ENCODE data around the gene SOS2. TPM values are rescaled to one million over a fixed set of nuclear protein-coding genes. Genes with fewer than 3 reads are reported as not detected.

The SOS2 gene
- total RNA-seq, 1 experiment from 2014 or later, result 9.9 TPM

DNA sequence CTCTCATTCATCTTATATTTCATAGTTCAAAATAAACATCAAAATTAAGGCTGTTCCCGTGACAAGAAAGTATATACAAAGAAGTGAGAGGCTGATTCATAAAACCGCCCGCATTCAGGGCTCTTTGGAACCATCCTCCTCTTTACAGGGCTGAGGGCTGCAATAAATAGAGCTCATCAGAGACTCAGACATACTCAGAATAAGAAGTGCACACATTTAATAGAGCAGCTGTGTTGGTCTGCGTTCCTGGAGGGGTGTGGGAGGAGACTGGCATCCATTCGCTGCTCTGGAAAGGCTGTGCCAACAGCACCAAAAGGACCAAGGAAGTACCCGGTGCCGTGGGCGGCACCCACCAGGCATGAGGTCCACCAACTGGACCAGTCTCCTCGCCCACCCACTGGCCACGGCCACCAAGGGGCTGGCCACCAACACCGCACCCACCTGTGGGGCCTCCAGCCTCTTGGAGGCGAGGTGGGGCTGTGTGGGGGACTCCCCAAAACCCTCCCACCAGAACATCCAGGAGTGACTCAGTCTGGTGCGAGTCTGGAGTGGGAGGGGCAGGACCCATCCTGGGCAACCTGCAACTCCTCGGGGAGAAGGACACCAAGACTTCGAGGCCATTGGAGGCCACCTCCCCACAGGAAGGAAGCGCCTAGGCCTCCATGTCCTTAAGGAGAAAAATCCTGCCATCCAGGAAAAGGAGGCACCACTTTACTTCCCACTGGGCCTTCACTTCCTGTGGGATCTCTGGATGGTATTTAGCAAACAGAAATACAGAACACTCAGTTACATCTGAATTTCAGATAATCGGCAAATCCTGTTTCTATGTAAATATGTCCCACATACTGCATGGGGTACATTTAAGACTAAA lies 147.7 kb downstream of the SOS2 start:
- H3K9ac ChIP-seq (ENCODE audit: low read length), result no peak overlapping the region
- H3K27ac ChIP-seq (ENCODE audit: low read length), result no peak overlapping the region
- H3K9me3 ChIP-seq (ENCODE audit: low read length), result no peaks in the 10 kb centered on the region
- no peaks in the 10 kb centered on the region for H4K20me1 ChIP-seq (ENCODE audit: low read length)
- CTCF ChIA-PET, result no interaction called here
- BruUV-seq (replicated peaks), result no TSS peak
- no peak overlapping the region for H3K4me2 ChIP-seq (ENCODE audit: low read length)
- TF ChIP-seq EZH2 (IDR thresholded peaks at IDR 0.05; ENCODE audit: low read length, unreplicated experiment) (no peak), EZH2phosphoT487 (IDR thresholded peaks at IDR 0.05; ENCODE audit: borderline replicate concordance, low read length) (no peak)
- TF ChIP-seq, protein P1, sequence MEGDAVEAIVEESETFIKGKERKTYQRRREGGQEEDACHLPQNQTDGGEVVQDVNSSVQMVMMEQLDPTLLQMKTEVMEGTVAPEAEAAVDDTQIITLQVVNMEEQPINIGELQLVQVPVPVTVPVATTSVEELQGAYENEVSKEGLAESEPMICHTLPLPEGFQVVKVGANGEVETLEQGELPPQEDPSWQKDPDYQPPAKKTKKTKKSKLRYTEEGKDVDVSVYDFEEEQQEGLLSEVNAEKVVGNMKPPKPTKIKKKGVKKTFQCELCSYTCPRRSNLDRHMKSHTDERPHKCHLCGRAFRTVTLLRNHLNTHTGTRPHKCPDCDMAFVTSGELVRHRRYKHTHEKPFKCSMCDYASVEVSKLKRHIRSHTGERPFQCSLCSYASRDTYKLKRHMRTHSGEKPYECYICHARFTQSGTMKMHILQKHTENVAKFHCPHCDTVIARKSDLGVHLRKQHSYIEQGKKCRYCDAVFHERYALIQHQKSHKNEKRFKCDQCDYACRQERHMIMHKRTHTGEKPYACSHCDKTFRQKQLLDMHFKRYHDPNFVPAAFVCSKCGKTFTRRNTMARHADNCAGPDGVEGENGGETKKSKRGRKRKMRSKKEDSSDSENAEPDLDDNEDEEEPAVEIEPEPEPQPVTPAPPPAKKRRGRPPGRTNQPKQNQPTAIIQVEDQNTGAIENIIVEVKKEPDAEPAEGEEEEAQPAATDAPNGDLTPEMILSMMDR (conservative IDR thresholded peaks at IDR 0.05; ENCODE audit: low read depth, low read length), result no peak
- H3K27me3 ChIP-seq (ENCODE audit: low read length), result no peaks in the 10 kb centered on the region
- H3F3A ChIP-seq (ENCODE audit: low read length, unreplicated experiment), result no peaks in the 10 kb centered on the region
- ATAC-seq (no peak), DNase-seq (no peak)
- H3K79me2 ChIP-seq (ENCODE audit: low read length), result no peaks in the 10 kb centered on the region
- H2AFZ ChIP-seq (ENCODE audit: low read length), result no peak overlapping the region
- H3K4me3 ChIP-seq (ENCODE audit: low read length), result no peak overlapping the region
- H3K36me3 ChIP-seq (ENCODE audit: low read depth, low read length), result no peaks in the 10 kb centered on the region
- H3K9me2 ChIP-seq (replicated peaks; ENCODE audit: low read length), result no peaks in the 10 kb centered on the region
- intact Hi-C loops (cut with micrococcal nuclease), result no loop called here
- H3K4me1 ChIP-seq (ENCODE audit: insufficient read depth, low read length), result 0 out of 2 replicates have a peak, but pooled peaks cover 4% of the 10 kb centered on the region
- POLR2A ChIA-PET (ENCODE audit: unreplicated experiment), result no interaction called here

DNA sequence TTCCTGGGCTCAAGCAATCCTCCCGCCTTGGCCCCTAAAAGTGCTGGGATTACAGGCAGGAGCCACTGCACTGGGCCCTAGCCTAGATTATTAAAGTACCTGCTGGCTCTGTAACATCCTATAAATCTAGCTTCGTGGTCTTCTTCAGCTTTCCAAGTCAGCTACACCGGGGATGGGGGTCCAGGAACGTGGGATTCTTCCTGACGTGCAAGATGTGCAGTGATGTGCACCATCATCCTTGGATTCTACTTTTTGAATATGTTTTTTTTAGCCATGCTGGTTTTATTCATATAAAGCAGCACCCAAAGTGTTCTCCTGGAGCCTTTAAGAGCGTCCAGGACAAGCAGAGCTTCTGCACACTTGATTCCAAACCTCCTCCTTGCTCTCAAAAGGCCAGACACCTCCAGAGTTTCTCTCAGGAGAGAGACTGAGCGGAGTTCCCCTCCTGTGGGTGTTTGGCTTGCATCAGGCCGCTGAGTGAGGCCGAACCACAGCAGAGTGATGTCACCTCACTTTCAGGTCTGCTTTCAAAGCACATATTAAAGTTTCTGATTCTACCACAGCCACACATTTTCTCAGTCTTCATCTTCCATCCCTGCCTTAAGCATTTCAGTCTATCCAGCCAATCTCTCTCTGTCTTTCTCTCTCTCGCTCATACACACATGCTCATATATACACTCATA lies 148.5 kb downstream of the SOS2 start:
- H3K27me3 ChIP-seq (ENCODE audit: low read length), result no peaks in the 10 kb centered on the region
- H3K9ac ChIP-seq (ENCODE audit: low read length), result no peak overlapping the region
- H3K9me2 ChIP-seq (replicated peaks; ENCODE audit: low read length), result no peaks in the 10 kb centered on the region
- no peaks in the 10 kb centered on the region for H3K36me3 ChIP-seq (ENCODE audit: low read depth, low read length)
- no peak for TF ChIP-seq EZH2phosphoT487 (IDR thresholded peaks at IDR 0.05; ENCODE audit: borderline replicate concordance, low read length)
- TF ChIP-seq EZH2 (IDR thresholded peaks at IDR 0.05; ENCODE audit: low read length, unreplicated experiment), result no peak
- TF ChIP-seq, protein P1 (conservative IDR thresholded peaks at IDR 0.05; ENCODE audit: low read depth, low read length), result no peak
- ChIA-PET CTCF (no interaction called here), POLR2A (ENCODE audit: unreplicated experiment) (no interaction called here)
- no peak overlapping the region for H3K4me2 ChIP-seq (ENCODE audit: low read length)
- ATAC-seq (no peak), DNase-seq (no peak)
- H3K4me1 ChIP-seq (ENCODE audit: insufficient read depth, low read length), result 0 out of 2 replicates have a peak, but pooled peaks cover 4% of the 10 kb centered on the region
- no TSS peak for BruUV-seq (replicated peaks)
- intact Hi-C loops (cut with micrococcal nuclease), result no loop called here
- no peak overlapping the region for H3K4me3 ChIP-seq (ENCODE audit: low read length)
- H3K9me3 ChIP-seq (ENCODE audit: low read length), result no peaks in the 10 kb centered on the region
- H2AFZ ChIP-seq (ENCODE audit: low read length), result no peak overlapping the region
- H3K27ac ChIP-seq (ENCODE audit: low read length), result no peak overlapping the region
- H4K20me1 ChIP-seq (ENCODE audit: low read length), result no peaks in the 10 kb centered on the region
- no peaks in the 10 kb centered on the region for H3K79me2 ChIP-seq (ENCODE audit: low read length)
- H3F3A ChIP-seq (ENCODE audit: low read length, unreplicated experiment), result no peaks in the 10 kb centered on the region

All from PC-3 (cell line).